Stimulated activated CD8-positive, alpha-beta memory T cell treated with anti-CD3 and anti-CD28 coated beads, Interleukin-15, amount 100 ng/mL, for 48 hours (primary cell): ENCODE results near the gene CCDC47.

Experiments
- DNase-seq, 2 donors: peaks; one replicate each; pipeline ENCODE4 v3.0.0-alpha.2; 2020; ENCODE audit warnings: low read depth in 2 of 2

The CCDC47 gene

DNA sequence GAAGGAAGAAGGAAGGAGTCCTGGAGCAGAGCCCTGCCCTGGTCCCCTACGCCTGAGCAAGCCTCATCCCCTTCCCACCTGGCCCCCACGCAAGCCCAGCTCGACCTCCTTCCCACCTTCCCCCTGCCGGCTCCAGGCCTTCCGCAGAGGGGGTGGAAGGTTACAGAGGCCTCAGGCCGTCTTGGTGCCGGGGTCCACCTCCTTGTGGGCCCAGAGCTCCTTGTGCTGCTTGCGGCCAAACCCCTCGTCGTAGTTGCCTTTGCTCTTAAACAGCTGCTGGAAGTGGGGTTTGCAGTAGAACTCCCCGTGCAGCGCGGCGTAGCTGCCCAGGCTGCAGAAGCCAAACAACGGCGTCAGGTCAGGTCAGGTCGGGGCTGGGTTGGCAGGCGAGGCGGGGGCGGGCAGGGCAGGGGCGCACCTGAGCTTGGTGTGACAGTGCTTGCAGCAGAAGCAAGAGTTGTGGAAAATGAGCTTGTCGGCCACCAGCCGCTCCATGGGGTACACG is 75.0 kb downstream of the CCDC47 start:
- no peak for DNase-seq

DNA sequence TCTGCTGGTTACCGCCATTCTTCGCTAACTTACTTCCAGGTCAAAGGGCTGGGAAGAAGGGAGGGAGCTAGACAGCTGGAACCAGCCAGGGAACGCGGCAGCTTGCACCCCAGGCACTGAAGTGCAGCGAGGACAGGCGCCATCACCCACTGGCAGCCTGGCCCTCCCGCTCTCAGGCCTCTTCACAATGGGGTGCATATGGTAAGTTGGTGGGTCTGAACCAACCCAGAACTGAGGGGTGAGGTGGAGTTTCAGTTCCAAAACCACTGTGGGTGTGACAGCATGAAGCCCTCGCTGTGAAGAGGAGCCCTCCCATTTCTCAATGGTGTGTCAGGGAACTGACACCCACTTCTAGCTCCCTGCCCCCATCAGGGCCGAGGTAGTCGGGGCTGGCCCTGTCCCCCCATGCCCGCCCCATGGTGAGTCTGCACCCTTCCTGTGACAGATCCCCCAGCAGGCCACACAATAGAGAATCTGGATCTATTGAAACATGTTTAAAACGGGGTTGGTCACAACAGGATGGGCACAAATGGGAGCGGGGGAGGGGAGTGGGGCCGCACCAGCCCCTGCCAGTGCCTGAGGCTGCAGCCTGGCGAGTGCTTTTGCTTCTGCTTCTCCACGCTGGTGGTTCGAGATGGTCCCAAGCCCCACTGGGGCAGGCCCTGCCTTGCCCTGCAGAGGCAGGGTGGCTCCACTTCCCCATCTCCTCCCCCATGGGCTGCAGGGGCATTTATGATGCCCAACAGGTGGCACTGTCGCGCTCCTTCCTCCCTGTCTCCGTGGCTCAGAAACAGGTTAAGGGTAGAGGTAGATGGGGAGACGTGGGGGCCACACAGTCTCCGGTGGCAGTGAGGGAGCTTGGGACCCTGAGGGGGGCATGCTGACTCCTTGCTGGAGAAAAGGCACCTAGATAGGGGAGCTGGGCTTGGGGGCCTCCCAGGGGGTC is 75.8 kb downstream of the CCDC47 start:
- DNase-seq = peak; percentile 65 to 69

DNA sequence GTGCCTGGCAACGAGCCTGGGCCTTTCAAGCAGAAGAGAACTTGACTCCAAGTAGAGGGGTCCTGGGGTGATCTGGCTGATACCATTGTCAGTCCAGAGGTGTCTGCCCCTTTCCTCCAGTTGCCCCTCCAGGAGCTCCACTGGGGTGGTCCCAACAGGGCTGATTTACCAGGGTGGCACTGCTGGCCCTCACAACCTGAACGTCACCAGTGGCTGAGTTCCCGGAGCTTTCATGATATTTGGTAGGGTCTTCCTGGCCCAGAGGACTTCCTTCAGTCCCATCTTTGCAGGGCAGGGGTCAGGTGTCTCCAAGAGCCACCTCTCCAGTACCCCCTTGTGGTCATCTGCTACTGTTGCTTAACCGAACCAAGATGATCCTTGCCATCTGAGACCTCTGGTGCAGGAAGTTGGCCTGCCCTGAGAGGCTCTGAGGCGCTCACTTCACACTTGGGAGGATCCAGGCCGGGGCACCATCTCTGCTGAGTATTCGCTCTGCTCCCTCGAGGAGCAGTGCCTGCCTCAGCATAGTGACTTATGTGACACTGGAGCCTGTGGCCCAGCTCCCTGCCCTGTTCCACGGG is 76.9 kb downstream of the CCDC47 start:
- DNase-seq = no peak

DNA sequence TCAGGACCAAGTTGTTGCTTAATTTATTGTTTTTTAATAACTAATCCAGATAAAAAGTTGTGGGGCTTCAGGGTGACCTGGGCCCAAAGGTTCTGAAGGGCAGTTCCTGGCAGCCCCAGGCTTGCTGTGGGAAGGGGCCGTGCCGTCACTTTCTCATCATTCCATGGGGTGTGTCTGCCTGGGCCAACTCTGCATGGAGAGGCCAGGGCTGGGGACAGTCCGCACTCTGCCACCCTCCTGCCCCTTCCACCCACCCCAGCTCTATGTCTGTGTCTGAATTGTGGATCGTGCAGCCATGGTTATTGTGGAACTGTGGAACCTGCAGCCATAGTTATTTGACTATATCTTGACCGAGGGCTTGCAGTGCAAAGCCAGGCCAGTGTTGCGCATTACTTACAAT is 77.5 kb downstream of the CCDC47 start:
- DNase-seq = no peak
